ENCODE data around the gene SLC37A4.
"Not testable (repeated sequence)": the region's sequence is repeated elsewhere in the genome, so short reads cannot be mapped to it uniquely, and the experiment has no call there.

Gene SLC37A4

DNA sequence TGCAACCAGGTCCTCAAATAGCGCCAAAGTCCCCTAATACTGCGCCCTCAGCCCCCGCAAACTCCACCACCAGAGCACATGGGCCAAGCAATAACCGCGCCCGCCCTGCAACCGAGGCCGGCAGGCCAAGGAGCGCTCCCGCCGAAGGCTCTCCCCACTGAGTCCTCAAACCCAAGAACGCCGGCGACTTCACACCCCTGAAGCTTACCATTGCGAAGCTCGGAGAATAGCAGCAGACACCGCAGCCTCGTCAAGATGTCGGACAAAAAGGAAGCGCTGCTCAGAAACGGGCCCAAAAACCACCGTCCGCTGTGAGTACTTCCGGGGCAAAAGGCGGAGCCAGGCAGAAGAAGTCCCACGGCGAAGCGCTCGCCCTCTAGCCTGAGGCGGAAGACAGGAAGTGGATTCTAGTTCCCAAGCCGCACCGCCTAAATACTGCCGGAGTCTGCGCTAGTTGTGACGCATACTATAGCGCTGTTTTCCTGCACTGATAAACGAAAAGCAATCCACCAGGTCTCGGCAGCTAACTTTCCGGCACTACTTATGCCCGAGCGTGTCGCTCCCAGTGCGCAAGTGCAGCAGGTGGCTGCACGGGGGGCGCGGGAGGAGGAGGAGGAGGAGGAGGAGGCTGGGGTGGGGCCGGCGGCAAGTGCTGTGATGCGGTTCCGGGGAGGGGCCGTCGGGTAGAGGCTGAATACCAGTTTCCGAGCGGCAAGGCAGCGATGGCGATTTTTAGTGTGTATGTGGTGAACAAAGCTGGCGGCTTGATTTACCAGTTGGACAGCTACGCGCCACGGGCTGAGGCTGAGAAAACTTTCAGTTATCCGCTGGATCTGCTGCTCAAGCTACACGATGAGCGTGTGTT is 12.4 kb downstream of the SLC37A4 start, which contains the start of the genes RPS25 and TRAPPC4:
Gene RPS25 (minus strand): TSS at position 270 of the 865 bp plus-strand sequence. CDS start 59 bp downstream, at position 211.
Gene TRAPPC4 (plus strand): TSS at position 693 of the 865 bp plus-strand sequence. CDS start 30 bp downstream, at position 723.
- H4K20me1 ChIP-seq (ENCODE audit: control insufficient read depth, insufficient read depth, low read depth, low read length): peaks cover 6% of the 10 kb centered on the region; the same call in 1 of the 2 replicates
- peaks cover 75% of the 10 kb centered on the region for H3K36me3 ChIP-seq (ENCODE audit: control insufficient read depth, low read length)
- TF ChIP-seq, protein P1, sequence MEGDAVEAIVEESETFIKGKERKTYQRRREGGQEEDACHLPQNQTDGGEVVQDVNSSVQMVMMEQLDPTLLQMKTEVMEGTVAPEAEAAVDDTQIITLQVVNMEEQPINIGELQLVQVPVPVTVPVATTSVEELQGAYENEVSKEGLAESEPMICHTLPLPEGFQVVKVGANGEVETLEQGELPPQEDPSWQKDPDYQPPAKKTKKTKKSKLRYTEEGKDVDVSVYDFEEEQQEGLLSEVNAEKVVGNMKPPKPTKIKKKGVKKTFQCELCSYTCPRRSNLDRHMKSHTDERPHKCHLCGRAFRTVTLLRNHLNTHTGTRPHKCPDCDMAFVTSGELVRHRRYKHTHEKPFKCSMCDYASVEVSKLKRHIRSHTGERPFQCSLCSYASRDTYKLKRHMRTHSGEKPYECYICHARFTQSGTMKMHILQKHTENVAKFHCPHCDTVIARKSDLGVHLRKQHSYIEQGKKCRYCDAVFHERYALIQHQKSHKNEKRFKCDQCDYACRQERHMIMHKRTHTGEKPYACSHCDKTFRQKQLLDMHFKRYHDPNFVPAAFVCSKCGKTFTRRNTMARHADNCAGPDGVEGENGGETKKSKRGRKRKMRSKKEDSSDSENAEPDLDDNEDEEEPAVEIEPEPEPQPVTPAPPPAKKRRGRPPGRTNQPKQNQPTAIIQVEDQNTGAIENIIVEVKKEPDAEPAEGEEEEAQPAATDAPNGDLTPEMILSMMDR (IDR thresholded peaks at IDR 0.05; ENCODE audit: low read depth, low read length, poor library complexity, severe bottlenecking): peak; percentile 16
- TF ChIP-seq EZH2phosphoT487 (IDR thresholded peaks at IDR 0.05; ENCODE audit: borderline replicate concordance, low read length): no peak
- H3K4me2 ChIP-seq (ENCODE audit: low read length): peak within 1 kb of the TSS; percentile 77
- no peaks in the 10 kb centered on the region for H3K9me2 ChIP-seq (replicated peaks; ENCODE audit: control insufficient read depth, low read length)
- peaks cover 71% of the 10 kb centered on the region for H3K79me2 ChIP-seq (ENCODE audit: control insufficient read depth, low read length)
- peaks cover 33% of the 10 kb centered on the region for H3K4me1 ChIP-seq (ENCODE audit: control insufficient read depth, low read length)
- peak within 1 kb of the TSS; percentile 96 for H3K4me3 ChIP-seq (ENCODE audit: low read length)
- peaks cover 3% of the 10 kb centered on the region; the same call in 1 of the 2 replicates for H3K27me3 ChIP-seq (ENCODE audit: control insufficient read depth, low read length)
- peaks cover 47% of the 10 kb centered on the region for H3F3A ChIP-seq (ENCODE audit: control insufficient read depth, insufficient read depth)
- H3K27ac ChIP-seq (ENCODE audit: low read depth, low read length): peak within 1 kb of the TSS; percentile 93
- H3K9me3 ChIP-seq (ENCODE audit: control insufficient read depth, insufficient read depth, low read length): no peaks in the 10 kb centered on the region

DNA sequence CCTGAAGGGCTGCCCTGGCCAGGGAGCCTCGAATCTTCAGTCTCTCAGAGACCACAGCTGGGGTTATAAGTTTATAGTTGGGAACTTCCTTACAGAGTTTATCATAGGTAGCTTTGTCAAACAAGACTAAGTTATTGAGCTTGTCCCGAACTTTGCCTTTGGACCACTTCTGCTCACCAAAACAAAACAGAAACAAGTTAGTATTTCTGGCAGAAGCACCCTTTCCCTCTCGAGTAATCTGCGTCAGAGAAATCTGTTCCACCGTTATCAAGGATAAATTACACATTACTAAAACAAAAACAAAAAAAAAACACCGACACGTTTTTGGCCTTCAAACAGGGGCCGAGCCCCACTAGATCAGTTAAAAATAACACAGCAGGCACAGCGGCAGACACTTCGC is 13.3 kb downstream of the SLC37A4 start:
- Histone ChIP-seq H3K79me2 (ENCODE audit: control insufficient read depth, low read length) (peaks cover 67% of the 10 kb centered on the region), H3K27ac (ENCODE audit: low read depth, low read length) (peak overlapping the region; percentile 93), H3K4me2 (ENCODE audit: low read length) (peak overlapping the region; percentile 77), H3F3A (ENCODE audit: control insufficient read depth, insufficient read depth) (peaks cover 53% of the 10 kb centered on the region), H3K4me3 (ENCODE audit: low read length) (peak overlapping the region; percentile 96), H3K36me3 (ENCODE audit: control insufficient read depth, low read length) (peaks cover 74% of the 10 kb centered on the region), H3K4me1 (ENCODE audit: control insufficient read depth, low read length) (peaks cover 33% of the 10 kb centered on the region)
- H3K9me3 ChIP-seq (ENCODE audit: control insufficient read depth, insufficient read depth, low read length); H4K20me1 ChIP-seq (ENCODE audit: control insufficient read depth, insufficient read depth, low read depth, low read length); H3K27me3 ChIP-seq (ENCODE audit: control insufficient read depth, low read length); H3K9me2 ChIP-seq (replicated peaks; ENCODE audit: control insufficient read depth, low read length): not testable (repeated sequence)

- H3K4me3 ChIP-seq (ENCODE audit: low read length): peak overlapping the region; percentile 96
- H3K9me3 ChIP-seq (ENCODE audit: control insufficient read depth, insufficient read depth, low read length): no peaks in the 10 kb centered on the region
- TF ChIP-seq EZH2phosphoT487 (IDR thresholded peaks at IDR 0.05; ENCODE audit: borderline replicate concordance, low read length): no peak
- TF ChIP-seq, protein P1 (IDR thresholded peaks at IDR 0.05; ENCODE audit: low read depth, low read length, poor library complexity, severe bottlenecking): no peak
- no peaks in the 10 kb centered on the region for H3K9me2 ChIP-seq (replicated peaks; ENCODE audit: control insufficient read depth, low read length)
- H3K4me1 ChIP-seq (ENCODE audit: control insufficient read depth, low read length): peaks cover 33% of the 10 kb centered on the region
- peaks cover 60% of the 10 kb centered on the region for H3F3A ChIP-seq (ENCODE audit: control insufficient read depth, insufficient read depth)
- peak overlapping the region; percentile 77 for H3K4me2 ChIP-seq (ENCODE audit: low read length)
- H3K36me3 ChIP-seq (ENCODE audit: control insufficient read depth, low read length): peaks cover 72% of the 10 kb centered on the region
- H4K20me1 ChIP-seq (ENCODE audit: control insufficient read depth, insufficient read depth, low read depth, low read length): peaks cover 6% of the 10 kb centered on the region; the same call in 1 of the 2 replicates
- H3K79me2 ChIP-seq (ENCODE audit: control insufficient read depth, low read length): peaks cover 62% of the 10 kb centered on the region
- H3K27me3 ChIP-seq (ENCODE audit: control insufficient read depth, low read length): peaks cover 3% of the 10 kb centered on the region; the same call in 1 of the 2 replicates
- peak overlapping the region; percentile 93 for H3K27ac ChIP-seq (ENCODE audit: low read depth, low read length)
Observed at GRCh38 chr11:119016216-119017009, 14.3 kb downstream of the SLC37A4 start.

Measured in DOHH2 (cell line).